GM12873 (cell line): ENCODE measurements around the gene SYTL5.

ENCODE experiments used
- CTCF ChIP-seq: IDR thresholded peaks from 2 replicates; pipeline ENCODE4 v1.5.1; 2012; ENCODE audit warnings: low read depth, mild to moderate bottlenecking, moderate library complexity, low read length, control low read depth; ENCODE audit not compliant: insufficient read depth; ENCODE audit errors: missing control alignments

Gene SYTL5

GRCh38 chrX:38028300-38028699, 21.9 kb downstream of the SYTL5 start:
- TF ChIP-seq CTCF: no peak

DNA sequence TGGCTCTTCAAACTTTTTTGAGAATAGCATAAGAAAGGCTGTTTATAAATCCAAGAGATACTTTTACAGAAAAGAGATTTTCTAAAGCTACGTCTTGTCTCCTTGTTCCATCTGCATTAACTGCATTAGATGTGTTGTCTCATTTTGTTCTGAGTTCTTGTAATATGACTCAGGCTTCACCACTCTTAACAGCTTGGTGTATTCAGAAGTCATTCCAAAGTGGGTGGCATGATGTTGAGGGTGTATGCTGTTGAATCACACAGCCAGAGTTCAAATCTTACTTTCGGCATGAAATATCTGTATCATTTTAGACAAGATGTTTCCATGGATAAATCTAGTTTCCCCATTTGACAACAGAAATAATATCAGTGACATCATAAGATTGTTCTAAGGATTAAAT, 30.1 kb downstream of the SYTL5 start:
- TF ChIP-seq CTCF: no peak

GRCh38 chrX:38038501-38038900, 32.1 kb downstream of the SYTL5 start:
- no peak for TF ChIP-seq CTCF

GRCh38 chrX:38041237-38041636, 34.9 kb downstream of the SYTL5 start:
- TF ChIP-seq CTCF: no peak

DNA sequence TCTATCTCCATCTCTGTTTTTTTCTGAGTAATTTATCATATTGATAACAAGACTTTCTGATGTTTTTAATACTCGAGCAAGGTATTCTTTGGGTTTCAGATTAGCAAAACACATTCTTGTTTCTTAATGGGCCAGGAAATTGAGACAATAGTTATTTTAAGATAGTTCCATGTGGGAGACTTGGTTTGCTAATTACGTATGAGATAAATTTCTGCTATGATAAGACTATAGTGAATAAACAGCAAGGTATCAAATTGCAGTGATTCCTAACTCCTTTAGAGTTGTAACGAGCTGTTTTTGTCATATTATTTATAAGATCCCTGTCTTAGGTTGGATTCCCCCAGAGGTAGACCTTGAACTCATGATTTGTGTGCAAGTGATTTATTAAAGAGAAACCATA, 38.3 kb downstream of the SYTL5 start:
- no peak for TF ChIP-seq CTCF

GRCh38 chrX:38045538-38046096, 39.3 kb downstream of the SYTL5 start:
- TF ChIP-seq CTCF: no peak

GRCh38 chrX:38048886-38049285, 42.5 kb downstream of the SYTL5 start:
- no peak for TF ChIP-seq CTCF
